ENCODE measurements around the gene HS1BP3.

Gene HS1BP3

GRCh38 chr2:20617081-20617575 is 33.8 kb downstream of the HS1BP3 start:
- DNase-seq (ENCODE audit: low read depth), result no peak

DNA sequence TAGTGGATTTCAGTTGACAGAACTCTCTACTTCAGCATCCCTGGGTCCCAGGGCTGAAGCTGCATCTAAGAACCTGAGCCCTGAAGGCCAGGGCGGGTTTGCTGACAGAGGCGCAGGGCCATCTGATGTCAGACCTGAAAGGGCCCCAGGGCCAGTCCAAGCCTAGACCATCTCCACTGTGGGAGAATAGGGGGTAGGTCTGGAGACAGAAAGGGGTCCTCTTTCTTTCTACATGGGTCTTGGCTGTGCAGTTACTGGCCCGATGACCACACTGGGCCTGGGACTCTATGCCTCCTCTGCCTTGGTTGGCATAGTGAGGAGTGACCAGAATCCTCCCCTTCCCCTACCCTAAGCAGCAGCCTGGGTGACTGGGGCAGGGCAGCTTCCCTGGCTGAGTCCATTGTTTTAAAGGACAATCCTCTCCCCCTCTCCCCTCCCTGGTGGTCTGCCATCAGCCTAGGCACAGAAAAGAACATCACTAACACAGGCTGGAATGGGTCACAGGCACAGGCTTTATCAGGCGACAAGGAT is 34.5 kb downstream of the HS1BP3 start:
- DNase-seq (ENCODE audit: low read depth), result no peak

- DNase-seq (ENCODE audit: low read depth), result no peak
Observed at GRCh38 chr2:20615466-20616241, 35.2 kb downstream of the HS1BP3 start.

GRCh38 chr2:20615068-20615465 is 35.8 kb downstream of the HS1BP3 start:
- DNase-seq (ENCODE audit: low read depth), result no peak

DNA sequence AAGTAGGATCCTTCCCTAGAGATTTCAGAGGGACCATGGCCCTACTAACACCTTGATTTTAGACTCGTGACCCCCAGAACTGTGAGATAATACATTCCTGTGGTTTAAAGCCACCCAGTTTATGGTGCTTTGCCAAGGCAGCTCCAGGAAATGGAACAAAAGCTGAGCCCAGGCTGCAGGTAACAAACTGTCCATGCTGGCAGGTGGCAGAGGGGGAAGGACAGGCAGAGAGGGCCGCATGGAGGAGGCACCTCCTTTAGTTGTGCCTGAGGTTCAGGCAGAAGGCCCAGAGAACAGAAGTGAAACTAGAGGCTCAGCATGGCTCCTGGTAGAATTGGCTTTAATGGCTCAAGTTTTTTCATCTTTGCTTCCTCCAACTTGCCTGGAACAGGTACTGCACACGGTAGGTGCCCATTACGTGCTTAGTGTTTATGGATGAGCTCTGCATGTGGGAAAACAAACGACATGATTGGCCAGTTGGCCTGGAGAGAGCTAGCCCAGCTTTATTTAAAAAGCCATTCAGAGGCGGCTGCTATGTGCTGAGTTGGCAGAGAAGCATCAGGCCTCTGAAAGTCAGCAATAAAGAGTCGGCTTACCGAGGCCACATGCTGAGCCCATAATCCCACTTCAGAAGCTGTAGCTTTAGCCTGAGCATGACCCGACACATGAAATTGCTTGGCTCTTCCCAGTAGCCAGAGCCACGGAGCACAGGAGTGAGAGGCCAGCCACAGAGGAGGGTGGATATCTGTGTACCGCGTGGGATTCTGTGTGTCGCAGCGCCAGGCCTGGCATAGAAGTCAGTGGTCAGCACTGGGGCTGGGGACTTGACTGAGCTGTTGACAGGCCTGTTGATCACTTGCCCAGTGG is 36.5 kb downstream of the HS1BP3 start:
- no peak for DNase-seq (ENCODE audit: low read depth)

- DNase-seq (ENCODE audit: low read depth), result no peak
Observed at GRCh38 chr2:20612925-20613916, 37.7 kb downstream of the HS1BP3 start.

DNA sequence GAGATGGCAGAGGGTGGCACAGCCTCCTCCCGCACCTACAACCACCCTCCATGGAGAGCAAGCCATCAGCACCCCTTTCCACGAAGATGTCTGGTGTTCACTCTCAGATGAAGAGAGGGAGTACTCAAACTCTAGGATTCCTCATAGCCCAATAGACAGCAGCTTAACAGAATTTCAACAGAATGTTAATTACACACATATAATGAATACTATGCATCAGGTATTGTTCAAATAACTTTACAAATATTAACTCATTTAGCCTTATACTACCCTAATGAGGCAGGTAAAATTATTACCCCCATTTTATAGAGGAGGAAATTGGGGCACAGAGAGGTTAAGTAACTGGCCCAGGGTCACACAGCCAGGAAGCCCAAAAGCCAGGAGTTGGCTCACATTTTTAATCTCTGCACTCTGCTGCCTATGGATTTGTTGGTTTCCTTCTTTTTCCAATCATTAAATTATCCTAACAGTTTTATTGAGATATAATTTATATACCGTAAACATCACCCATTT is 39.0 kb downstream of the HS1BP3 start:
- DNase-seq (ENCODE audit: low read depth), result no peak

GRCh38 chr2:20611077-20611843 is 39.6 kb downstream of the HS1BP3 start:
- DNase-seq (ENCODE audit: low read depth), result no peak

GRCh38 chr2:20609995-20610357 is 40.9 kb downstream of the HS1BP3 start:
- no peak for DNase-seq (ENCODE audit: low read depth)

- DNase-seq (ENCODE audit: low read depth), result no peak
Observed at GRCh38 chr2:20609349-20609994, 41.4 kb downstream of the HS1BP3 start.

DNA sequence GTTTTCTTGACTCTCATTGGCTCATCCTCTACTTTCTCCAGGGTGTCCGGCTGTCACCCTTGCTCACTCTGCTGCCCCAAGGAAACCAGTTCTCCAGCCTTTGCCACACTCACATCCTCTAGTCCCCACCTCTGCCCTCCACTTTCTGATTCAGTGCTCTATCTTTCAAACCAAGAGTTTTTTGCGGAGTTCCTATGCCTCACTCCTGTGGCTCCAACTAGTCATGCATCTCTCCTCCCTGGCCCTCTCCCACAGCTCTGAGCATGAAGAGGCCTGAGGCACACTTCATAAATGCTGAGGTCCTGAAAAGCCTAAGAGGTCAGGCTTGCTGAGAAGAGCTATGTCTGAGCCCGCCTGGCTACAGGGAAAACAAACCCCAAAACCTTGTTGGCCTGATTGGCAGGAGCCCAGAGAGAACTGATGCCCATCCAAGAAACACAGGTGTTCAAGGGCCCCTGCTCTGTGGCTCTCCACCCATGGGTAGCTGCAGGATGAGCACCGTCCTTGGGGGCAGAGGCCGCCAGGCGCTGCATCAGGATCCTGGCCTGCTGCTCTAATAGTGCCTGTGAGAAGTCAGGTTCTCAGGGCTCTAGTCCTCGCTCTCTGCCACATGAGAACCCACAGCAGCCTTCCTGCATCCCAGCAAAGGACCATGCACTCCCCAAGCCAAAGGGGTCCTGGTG is 42.1 kb downstream of the HS1BP3 start:
- no peak for DNase-seq (ENCODE audit: low read depth)

GRCh38 chr2:20607446-20607845 is 43.5 kb downstream of the HS1BP3 start:
- DNase-seq (ENCODE audit: low read depth), result no peak

DNA sequence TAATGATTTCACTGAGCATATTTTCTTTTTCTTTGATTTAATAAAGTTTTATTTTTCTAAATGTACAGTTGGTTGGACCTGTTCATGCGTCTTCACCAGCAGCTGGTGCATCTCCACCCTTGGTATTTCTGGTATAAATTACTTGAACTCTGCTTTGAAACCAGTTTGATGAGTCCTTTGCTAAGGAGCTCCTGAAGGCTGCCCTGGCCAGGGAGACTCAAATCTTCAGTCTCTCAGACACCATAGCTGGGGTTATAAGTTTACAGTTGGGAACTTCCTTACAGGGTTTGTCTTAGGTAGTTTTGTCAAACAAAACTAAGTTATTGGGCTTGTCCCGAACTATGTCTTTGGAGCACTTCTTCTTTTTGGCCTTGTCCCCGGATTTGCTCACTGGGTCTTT is 44.7 kb downstream of the HS1BP3 start:
- no peak for DNase-seq (ENCODE audit: low read depth)

GRCh38 chr2:20604951-20605381 is 45.9 kb downstream of the HS1BP3 start:
- DNase-seq (ENCODE audit: low read depth), result no peak

DNA sequence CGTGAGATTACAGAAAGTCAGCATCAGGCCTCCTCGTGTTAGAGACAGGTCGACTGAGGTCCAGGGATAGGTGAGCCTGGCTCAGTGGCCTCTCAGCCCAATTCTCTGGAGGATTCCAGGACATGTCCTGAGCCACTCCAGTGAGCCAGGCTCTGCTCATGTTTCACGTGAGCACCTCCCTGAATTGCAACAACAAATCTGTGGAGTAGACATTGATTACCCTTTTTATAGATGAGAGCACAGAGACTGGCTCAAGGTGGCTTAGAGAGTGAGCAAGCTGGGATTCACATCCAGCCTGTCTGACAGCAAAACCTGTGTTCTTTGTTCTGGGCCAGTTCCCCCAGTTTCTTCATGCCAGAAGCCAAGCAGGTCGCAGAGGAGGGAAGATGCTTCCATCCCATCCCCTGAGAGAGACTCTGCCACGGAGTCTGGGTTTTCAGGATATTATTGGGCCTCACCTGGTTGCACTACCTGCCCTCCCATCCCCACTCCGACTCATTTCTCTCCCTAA is 46.4 kb downstream of the HS1BP3 start:
- no peak for DNase-seq (ENCODE audit: low read depth)

- DNase-seq (ENCODE audit: low read depth), result no peak
Observed at GRCh38 chr2:20603791-20604190, 47.1 kb downstream of the HS1BP3 start.

- no peak for DNase-seq (ENCODE audit: low read depth)
Observed at GRCh38 chr2:20602803-20603202, 48.1 kb downstream of the HS1BP3 start.

DNA sequence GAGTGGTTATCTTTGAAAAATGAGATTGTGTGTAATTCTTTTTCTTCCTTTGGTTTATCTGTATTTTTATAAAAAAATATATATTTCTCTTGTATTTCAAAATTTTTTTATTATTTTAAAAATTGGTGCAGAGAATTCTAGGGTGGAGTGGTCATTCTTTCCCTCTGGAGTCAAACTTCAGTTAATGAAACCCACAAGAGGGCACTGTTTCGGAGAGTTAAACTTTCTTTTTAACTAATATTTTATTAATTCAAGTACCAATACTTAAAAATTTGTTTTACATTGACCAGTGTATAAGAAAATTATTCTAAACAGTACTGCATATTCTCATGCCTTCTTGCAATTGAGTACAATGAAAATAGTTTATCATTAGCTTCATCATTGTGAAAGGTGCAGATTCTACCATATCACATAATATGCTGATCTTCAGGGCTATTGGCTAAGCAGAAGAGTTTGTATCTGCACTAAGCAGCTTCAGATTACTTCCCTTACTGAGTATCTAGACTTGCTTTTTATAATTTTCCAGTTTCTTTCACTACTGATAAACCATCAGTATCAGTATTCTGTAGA is 50.1 kb downstream of the HS1BP3 start:
- DNase-seq (ENCODE audit: low read depth), result no peak
